ENCODE data around the gene ISG15.
"Not testable (repeated sequence)": the region's sequence is repeated elsewhere in the genome, so short reads cannot be mapped to it uniquely, and the experiment has no call there.

Gene ISG15

GRCh38 chr1:1030867-1031658, 17.8 kb downstream of the ISG15 start:
- DNase-seq (ENCODE audit: low spot score), result not testable (repeated sequence)

GRCh38 chr1:1031659-1032235, 18.4 kb downstream of the ISG15 start:
- no peak for DNase-seq (ENCODE audit: low spot score)

- no peak for DNase-seq (ENCODE audit: low spot score)
These were observed 19.1 kb downstream of the ISG15 start for GRCh38 chr1:1032424-1032823.

- no peak for DNase-seq (ENCODE audit: low spot score)
These were observed 19.8 kb downstream of the ISG15 start for GRCh38 chr1:1033009-1033587.

GRCh38 chr1:1033731-1034438, 20.6 kb downstream of the ISG15 start:
- no peak for DNase-seq (ENCODE audit: low spot score)

- no peak for DNase-seq (ENCODE audit: low spot score)
These were observed 21.1 kb downstream of the ISG15 start for GRCh38 chr1:1034439-1034781.

GRCh38 chr1:1035291-1035943, 22.1 kb downstream of the ISG15 start:
- no peak for DNase-seq (ENCODE audit: low spot score)

GRCh38 chr1:1037366-1038327, 24.4 kb downstream of the ISG15 start:
- no peak for DNase-seq (ENCODE audit: low spot score)

- DNase-seq (ENCODE audit: low spot score), result no peak
These were observed 25.4 kb downstream of the ISG15 start for GRCh38 chr1:1038694-1039093.

- no peak for DNase-seq (ENCODE audit: low spot score)
These were observed 26.0 kb downstream of the ISG15 start for GRCh38 chr1:1039145-1039910.

GRCh38 chr1:1040004-1040991, 27.0 kb downstream of the ISG15 start:
- DNase-seq (ENCODE audit: low spot score), result no peak

- no peak for DNase-seq (ENCODE audit: low spot score)
These were observed 27.8 kb downstream of the ISG15 start for GRCh38 chr1:1041092-1041523.

- no peak for DNase-seq (ENCODE audit: low spot score)
These were observed 28.6 kb downstream of the ISG15 start for GRCh38 chr1:1041873-1042272.

- DNase-seq (ENCODE audit: low spot score), result no peak
These were observed 29.5 kb downstream of the ISG15 start for GRCh38 chr1:1042835-1043234.

GRCh38 chr1:1043411-1043810, 30.1 kb downstream of the ISG15 start:
- DNase-seq (ENCODE audit: low spot score), result no peak

GRCh38 chr1:1043921-1044320, 30.6 kb downstream of the ISG15 start:
- no peak for DNase-seq (ENCODE audit: low spot score)

GRCh38 chr1:1044455-1045078, 31.3 kb downstream of the ISG15 start:
- no peak for DNase-seq (ENCODE audit: low spot score)

GRCh38 chr1:1045129-1045528, 31.8 kb downstream of the ISG15 start:
- no peak for DNase-seq (ENCODE audit: low spot score)

GRCh38 chr1:1046243-1046642, 32.9 kb downstream of the ISG15 start:
- DNase-seq (ENCODE audit: low spot score), result no peak
